H1 (cell line): ENCODE results near the gene BTG2. TPM values are rescaled to one million over a fixed set of nuclear protein-coding genes. Genes with fewer than 3 reads are reported as not detected.

ENCODE experiments used
- CTCF ChIA-PET: fragments of 300-600 bp; sonication (Branson Sonifier 250); formaldehyde crosslinking; loops from one replicate; lab custom pipeline; 2021; ENCODE audit not compliant: partially characterized antibody; lab: Charles Lee
- POLR2A ChIA-PET: fragments of 300-600 bp; sonication (Branson Sonifier 250); formaldehyde crosslinking; loops from one replicate; lab custom pipeline; 2021; ENCODE audit warnings: inconsistent platforms; ENCODE audit not compliant: partially characterized antibody; lab: Charles Lee
- DNase-seq, 2 experiments: peaks; one replicate each; pipeline versions ENCODE4 v3.0.0 to v3.0.0-alpha.2; 2010 to 2022; ENCODE audit warnings: low spot score in 2 of 2, low read depth in 1 of 2, mixed read lengths in 1 of 2
- FAIRE-seq: peaks from 2 replicates; lab custom pipeline; 2011; peaks lifted over from hg19 to GRCh38; lab: Jason Lieb, UNC
- H2AFZ ChIP-seq: 2 replicates; pipeline ENCODE4 v1.8.1; 2012; ENCODE audit warnings: low read length, inconsistent platforms
- H2AK5ac ChIP-seq: 2 replicates; pipeline ENCODE4 v1.6.1; 2013; ENCODE audit warnings: low read depth, low read length
- H2BK120ac ChIP-seq: replicated peaks from 2 replicates; pipeline ENCODE3; 2013; ENCODE audit warnings: low read depth, low read length, inconsistent platforms
- H2BK12ac ChIP-seq: 2 replicates; pipeline ENCODE4 v1.6.1; 2013; ENCODE audit warnings: low read depth, low read length
- H2BK15ac ChIP-seq: 2 replicates; pipeline ENCODE4 v1.6.1; 2013; ENCODE audit warnings: low read length
- H2BK20ac ChIP-seq: 2 replicates; pipeline ENCODE4 v1.6.1; 2013; ENCODE audit warnings: low read length
- H2BK5ac ChIP-seq: 2 replicates; pipeline ENCODE4 v1.6.1; 2013; ENCODE audit warnings: low read depth, low read length
- H3K14ac ChIP-seq: 2 replicates; pipeline ENCODE4 v1.6.1; 2013; ENCODE audit warnings: inconsistent platforms; ENCODE audit not compliant: insufficient read length
- H3K18ac ChIP-seq: 2 replicates; pipeline ENCODE4 v1.6.1; 2013; ENCODE audit warnings: low read length; ENCODE audit errors: extremely low read depth
- H3K23ac ChIP-seq: 2 replicates; pipeline ENCODE4 v1.6.1; 2013; ENCODE audit warnings: inconsistent platforms; ENCODE audit not compliant: insufficient read length
- H3K23me2 ChIP-seq: 2 replicates; pipeline ENCODE4 v1.6.1; 2013; ENCODE audit warnings: low read depth, low read length
- H3K27ac ChIP-seq: 2 replicates; pipeline ENCODE4 v1.6.1; 2011; ENCODE audit warnings: low read depth, low read length, inconsistent platforms
- H3K27me3 ChIP-seq, 4 experiments: replicated peaks in 1 of 4; 1 replicate in 1 of 4; 2 replicates in 3 of 4; pipeline versions ENCODE4 v1.6.1 to v1.8.1; 2011 to 2013; ENCODE audit warnings: low read length in 3 of 4, mild to moderate bottlenecking in 3 of 4, inconsistent platforms in 2 of 4, mixed read lengths in 2 of 4, moderate library complexity in 1 of 4; ENCODE audit not compliant: control insufficient read depth in 3 of 4, insufficient read depth in 3 of 4; ENCODE audit errors: extremely low read depth in 1 of 4
- H3K36me3 ChIP-seq, 4 experiments: 2 replicates each; pipeline versions ENCODE4 v1.6.1 to v1.8.1; 2011 to 2013; ENCODE audit warnings: mild to moderate bottlenecking in 4 of 4, low read length in 3 of 4, moderate library complexity in 2 of 4, control low read depth in 1 of 4, inconsistent platforms in 1 of 4; ENCODE audit not compliant: insufficient read depth in 4 of 4, control insufficient read depth in 2 of 4
- H3K4ac ChIP-seq: replicated peaks from 2 replicates; pipeline ENCODE3; 2013; ENCODE audit warnings: low read length, low read depth, mixed read lengths, inconsistent platforms; ENCODE audit not compliant: insufficient read length
- H3K4me1 ChIP-seq, 4 experiments: replicated peaks in 1 of 4; 1 replicate in 1 of 4; 2 replicates in 3 of 4; pipeline versions ENCODE4 v1.6.1 to v1.8.1; 2011 to 2013; ENCODE audit warnings: low read length in 3 of 4, inconsistent platforms in 2 of 4, mixed read lengths in 1 of 4; ENCODE audit not compliant: insufficient read depth in 4 of 4, control insufficient read depth in 3 of 4
- H3K4me2 ChIP-seq, 2 experiments: 2 replicates each; pipeline versions ENCODE4 v1.6.1 to v1.8.1; 2011 to 2013; ENCODE audit warnings: low read depth in 2 of 2, low read length in 2 of 2, control low read depth in 1 of 2, inconsistent platforms in 1 of 2, mild to moderate bottlenecking in 1 of 2; ENCODE audit not compliant: insufficient read depth in 1 of 2
- H3K4me3 ChIP-seq, 4 experiments: fragments of 200-600, 300-600 bp in 1 of 4; sonication (generic), shearing (Covaris generic), sonication (Bioruptor Twin) in 1 of 4; 2 replicates each; pipeline versions ENCODE4 v1.5.1 to v1.8.1; 2011 to 2016; ENCODE audit warnings: low read length in 4 of 4, low read depth in 3 of 4, control low read depth in 2 of 4, inconsistent platforms in 2 of 4, mild to moderate bottlenecking in 2 of 4, mixed read lengths in 1 of 4, moderate library complexity in 1 of 4; ENCODE audit not compliant: insufficient read depth in 2 of 4; ENCODE audit errors: extremely low read depth in 1 of 4
- H3K56ac ChIP-seq: replicated peaks from 2 replicates; pipeline ENCODE3; 2013; ENCODE audit warnings: low read depth, mild to moderate bottlenecking, mixed read lengths, low read length, inconsistent platforms; ENCODE audit not compliant: insufficient read length
- H3K79me1 ChIP-seq: 2 replicates; pipeline ENCODE4 v1.6.1; 2013; ENCODE audit warnings: low read depth, low read length, control low read depth
- H3K79me2 ChIP-seq, 2 experiments: 2 replicates each; pipeline versions ENCODE4 v1.6.1 to v1.8.1; 2012 to 2013; ENCODE audit warnings: low read length in 2 of 2, mild to moderate bottlenecking in 2 of 2, inconsistent platforms in 1 of 2; ENCODE audit not compliant: insufficient read depth in 2 of 2, control insufficient read depth in 1 of 2
- H3K9ac ChIP-seq, 4 experiments: replicated peaks in 1 of 4; 1 replicate in 1 of 4; 2 replicates in 3 of 4; pipeline versions ENCODE4 v1.6.1 to v1.8.1; 2011 to 2013; ENCODE audit warnings: low read depth in 3 of 4, low read length in 3 of 4, control low read depth in 2 of 4, mild to moderate bottlenecking in 2 of 4, moderate library complexity in 2 of 4, inconsistent platforms in 1 of 4; ENCODE audit errors: extremely low read depth in 1 of 4
- H3K9me3 ChIP-seq, 2 experiments: 2 replicates each; pipeline versions ENCODE4 v1.6.1 to v1.8.1; 2012 to 2013; ENCODE audit warnings: mild to moderate bottlenecking in 2 of 2, moderate library complexity in 2 of 2, control low read depth in 1 of 2, inconsistent platforms in 1 of 2, low read depth in 1 of 2, low read length in 1 of 2, mixed read lengths in 1 of 2; ENCODE audit not compliant: insufficient read depth in 2 of 2
- H4K20me1 ChIP-seq, 2 experiments: replicated peaks in 1 of 2; 2 replicates each; pipeline versions ENCODE3 to v1.8.1; 2011 to 2013; ENCODE audit warnings: inconsistent platforms in 2 of 2, low read length in 2 of 2, mild to moderate bottlenecking in 1 of 2; ENCODE audit not compliant: insufficient read depth in 2 of 2, control insufficient read depth in 1 of 2
- H4K5ac ChIP-seq: 2 replicates; pipeline ENCODE4 v1.6.1; 2013; ENCODE audit warnings: low read length, low read depth, mixed read lengths, inconsistent platforms; ENCODE audit not compliant: insufficient read length
- H4K8ac ChIP-seq: 2 replicates; pipeline ENCODE4 v1.8.0; 2013; ENCODE audit warnings: mild to moderate bottlenecking, moderate library complexity, low read length, inconsistent platforms; ENCODE audit not compliant: insufficient read depth; ENCODE audit errors: extremely low read depth
- H4K91ac ChIP-seq: replicated peaks from 2 replicates; pipeline ENCODE3; 2013; ENCODE audit warnings: low read length, mixed read lengths, inconsistent platforms; ENCODE audit not compliant: insufficient read length
- ASH2L ChIP-seq: fragments of 200-600, 300-600 bp; sonication (generic); IDR thresholded peaks from one replicate; pipeline ENCODE4 v1.7.1; 2017; ENCODE audit warnings: low read length
- CBX8 ChIP-seq: fragments of 300-800, 300-1000 bp; sonication (generic); IDR thresholded peaks from 2 replicates; pipeline ENCODE4 v1.7.1; 2016; ENCODE audit warnings: low read depth, low read length, borderline replicate concordance
- EZH2 ChIP-seq: fragments of 200-600 bp; sonication (generic); IDR thresholded peaks from 2 replicates; pipeline ENCODE4 v1.7.1; 2012; ENCODE audit warnings: low read depth, mild to moderate bottlenecking, moderate library complexity, low read length, inconsistent platforms; ENCODE audit not compliant: severe bottlenecking
- GTF2F1 ChIP-seq: IDR thresholded peaks from 2 replicates; pipeline ENCODE4 v1.6.1; 2012; ENCODE audit warnings: low read depth, low read length, improper control_type of control experiment, borderline replicate concordance
- HDAC2 ChIP-seq, 2 experiments: fragments of 300-600 bp in 1 of 2; sonication (generic) in 1 of 2; IDR thresholded peaks; 2 replicates each; pipeline ENCODE4 v1.6.1; 2011 to 2012; ENCODE audit warnings: low read depth in 2 of 2, low read length in 2 of 2, mild to moderate bottlenecking in 2 of 2, moderate library complexity in 2 of 2, borderline replicate concordance in 1 of 2, inconsistent platforms in 1 of 2
- HDAC6 ChIP-seq: IDR thresholded peaks from one replicate; pipeline ENCODE4 v1.7.1; 2012; ENCODE audit warnings: low read depth, mild to moderate bottlenecking, inconsistent platforms, low read length, moderate library complexity
- NRF1 ChIP-seq: IDR thresholded peaks from 2 replicates; pipeline ENCODE4 v1.6.1; 2011; ENCODE audit warnings: mild to moderate bottlenecking, low read depth, low read length, improper control_type of control experiment
- RBBP5 ChIP-seq: IDR thresholded peaks from 2 replicates; pipeline ENCODE4 v1.7.1; 2012; ENCODE audit warnings: low read depth, mild to moderate bottlenecking, inconsistent platforms, low read length, moderate library complexity, borderline replicate concordance
- SAP30 ChIP-seq: fragments of 300-600 bp; sonication (generic); IDR thresholded peaks from 2 replicates; pipeline ENCODE4 v1.7.1; 2012; ENCODE audit warnings: low read length, moderate library complexity, mild to moderate bottlenecking, inconsistent platforms; ENCODE audit not compliant: insufficient read depth, insufficient replicate concordance
- SIN3A ChIP-seq, 2 experiments: IDR thresholded peaks in 1 of 2; conservative IDR thresholded peaks in 1 of 2; 2 replicates each; pipeline ENCODE4 v1.6.1; 2011 to 2012; ENCODE audit warnings: low read length in 2 of 2, improper control_type of control experiment in 1 of 2, low read depth in 1 of 2, mild to moderate bottlenecking in 1 of 2
- SIRT6 ChIP-seq: IDR thresholded peaks from one replicate; pipeline ENCODE4 v1.7.1; 2012; ENCODE audit warnings: low read length, inconsistent platforms
- WGBS, 2 experiments: shearing (Covaris generic) in 1 of 2; methylation state at CpG; one replicate each; pipeline versions ENCODE4 v1.1.6 to v1.1.7; 2013 to 2015; ENCODE audit warnings: low lambda C conversion rate in 2 of 2, mixed read lengths in 2 of 2, inconsistent platforms in 1 of 2, low coverage in 1 of 2, missing lambda C conversion rate in 1 of 2; ENCODE audit not compliant: insufficient replicate concordance in 2 of 2, insufficient coverage in 1 of 2, insufficient read length in 1 of 2; ENCODE audit errors: extremely low coverage in 1 of 2, missing lambda C conversion rate in 1 of 2; 5-methylcytosine and 5-hydroxymethylcytosine counted together
- polyA plus RNA-seq, 7 experiments: library from polyadenylated mRNA; depleted of rRNA in 3 of 7; stranded (reverse) in 5 of 7; unstranded in 2 of 7; fragments of >200 nt in 5 of 7; fragments of 200-250 nt in 2 of 7; gene quantifications; 1 replicate in 5 of 7; 2 replicates in 1 of 7; 4 replicates in 1 of 7; pipeline versions ENCODE4 v1.2.1 to v1.2.3, GENCODE V29; 2011 to 2013; ENCODE audit warnings: missing spikeins in 2 of 7, mixed read lengths in 2 of 7
- total RNA-seq: library from RNA; stranded (reverse); fragmentation: NEBNext Ultra II Directional; extraction: Animal tissue kit (Norgen Biotek cat#: 25700); gene quantifications from 2 replicates; pipeline ENCODE4 v1.2.1, GENCODE V29; 2021

The BTG2 gene
- total and polyA plus RNA-seq, 2 of the 8 experiments (the other 6 are each of a cell fraction or from before 2014, with no cell fraction given): 4.8 to 11.0 TPM

- Histone ChIP-seq H3K23ac (no peak overlapping the region), H2BK120ac (no peak overlapping the region), H3K9ac (no peak overlapping the region), H3K79me1 (no peaks in the 10 kb centered on the region), H2AFZ (no peak overlapping the region), H3K79me2 (no peaks in the 10 kb centered on the region), H3K4me2 (no peak overlapping the region), H3K36me3 (no peaks in the 10 kb centered on the region), H3K18ac (no peak overlapping the region), H4K20me1 (no peaks in the 10 kb centered on the region), H4K91ac (no peak overlapping the region), H3K27me3 (no peaks in the 10 kb centered on the region), H3K14ac (no peak overlapping the region), H3K9me3 (no peaks in the 10 kb centered on the region), H2BK5ac (no peak overlapping the region), H2AK5ac (no peak overlapping the region), H4K5ac (no peak overlapping the region), H3K23me2 (0 out of 2 replicates have a peak, but pooled peaks cover 2% of the 10 kb centered on the region), H2BK12ac (no peak overlapping the region), H2BK20ac (no peak overlapping the region), H3K4me1 (peaks cover 0 to 3% (median 1%) of the 10 kb centered on the region in 4 experiments; a peak in 2 of 7 replicates), H3K27ac (no peak overlapping the region), H3K4me3 (no peak overlapping the region), H4K8ac (no peak overlapping the region), H3K56ac (no peak overlapping the region), H3K4ac (no peak overlapping the region), H2BK15ac (no peak overlapping the region)
- WGBS, 2 experiments: 91% methylated on average over 4 of the region's 4 CpGs; no CpG with 5 or more reads in 1 of the 2 experiments
- CTCF ChIA-PET: interaction anchor here (0.6 to 39.0 kb wide), 16 partner anchors 23 to 339 kb away, joined by 3 to 785 read pairs (median 3); no protein-coding TSS in a partner anchor
- TF ChIP-seq SAP30 (no peak), HDAC2 (IDR thresholded peaks at IDR 0.05; ENCODE audit: borderline replicate concordance in 1 of 2, low read depth in 2 of 2, low read length in 2 of 2) (no peak), HDAC6 (no peak), SIRT6 (no peak), EZH2 (no peak), GTF2F1 (no peak), SIN3A (conservative IDR thresholded peaks at IDR 0.05 in 1 of 2, IDR thresholded peaks at IDR 0.05 in 1 of 2; ENCODE audit: low read depth in 1 of 2, low read length in 2 of 2) (no peak), RBBP5 (no peak), CBX8 (no peak), NRF1 (no peak), ASH2L (no peak)
- POLR2A ChIA-PET: interaction anchor here (0.6 kb wide), 1 partner anchor 21 kb away, joined by 3 read pairs; no protein-coding TSS in a partner anchor
- DNase-seq (no peak), FAIRE-seq (no peak)
These were observed 39.8 kb upstream of the BTG2 start for GRCh38 chr1:203265541-203265940.
